AG04450 (cell line): ENCODE measurements around the gene SCP2D1. TPM values are rescaled to one million over a fixed set of nuclear protein-coding genes. Genes with fewer than 3 reads are reported as not detected.

ENCODE experiments used
- CTCF ChIA-PET: fragments of 300-600, 350-600 bp; formaldehyde crosslinking; extraction: SDS; loops from one replicate; lab custom pipeline; 2022; ENCODE audit warnings: antibody characterized with exemption, inconsistent platforms; lab: Charles Lee
- POLR2A ChIA-PET: fragments of 350-600 bp; formaldehyde crosslinking; extraction: SDS; loops from one replicate; lab custom pipeline; 2021; ENCODE audit warnings: antibody characterized with exemption, inconsistent platforms; lab: Yijun Ruan, JAX
- DNase-seq: peaks from one replicate; pipeline ENCODE4 v3.0.0-alpha.2; 2011; ENCODE audit warnings: low read depth, low spot score
- H3K27ac ChIP-seq: one replicate; pipeline ENCODE4 v1.5.1; 2012; ENCODE audit warnings: low read depth, low read length, control low read depth
- H3K27me3 ChIP-seq: one replicate; pipeline ENCODE4 v1.6.0; 2012; ENCODE audit warnings: low read length; ENCODE audit not compliant: control insufficient read depth, insufficient read depth
- H3K4me3 ChIP-seq: 2 replicates; pipeline ENCODE4 v1.5.1; 2011; ENCODE audit warnings: mild to moderate bottlenecking, low read depth, low read length, control low read depth
- H3K9me3 ChIP-seq: 2 replicates; pipeline ENCODE4 v1.5.1; 2012; ENCODE audit warnings: low read length; ENCODE audit not compliant: control insufficient read depth, insufficient read depth
- polyA plus RNA-seq: library from polyadenylated mRNA; depleted of rRNA; stranded (reverse); fragments of >200 nt; gene quantifications from 2 replicates; pipeline ENCODE4 v1.2.3, GENCODE V29; 2011
- TF ChIP-seq, protein P1 (sequence below): IDR thresholded peaks from 2 replicates; pipeline ENCODE4 v1.5.1; 2011; ENCODE audit warnings: low read depth, low read length, control low read depth, inconsistent platforms

The SCP2D1 gene
- polyA plus RNA-seq, 1 experiment: not detected

GRCh38 chr20:18811186-18811585 is 2.4 kb upstream of the SCP2D1 start:
- ChIA-PET CTCF (interaction anchor here (1.2 kb wide), 1 partner anchor 179 kb away, joined by 3 read pairs; no protein-coding TSS in a partner anchor), POLR2A (no interaction called here)
- Histone ChIP-seq H3K27ac (no peak overlapping the region), H3K9me3 (no peaks in the 10 kb centered on the region), H3K27me3 (no peaks in the 10 kb centered on the region), H3K4me3 (no peak overlapping the region)
- no peak for DNase-seq
- TF ChIP-seq, protein P1, sequence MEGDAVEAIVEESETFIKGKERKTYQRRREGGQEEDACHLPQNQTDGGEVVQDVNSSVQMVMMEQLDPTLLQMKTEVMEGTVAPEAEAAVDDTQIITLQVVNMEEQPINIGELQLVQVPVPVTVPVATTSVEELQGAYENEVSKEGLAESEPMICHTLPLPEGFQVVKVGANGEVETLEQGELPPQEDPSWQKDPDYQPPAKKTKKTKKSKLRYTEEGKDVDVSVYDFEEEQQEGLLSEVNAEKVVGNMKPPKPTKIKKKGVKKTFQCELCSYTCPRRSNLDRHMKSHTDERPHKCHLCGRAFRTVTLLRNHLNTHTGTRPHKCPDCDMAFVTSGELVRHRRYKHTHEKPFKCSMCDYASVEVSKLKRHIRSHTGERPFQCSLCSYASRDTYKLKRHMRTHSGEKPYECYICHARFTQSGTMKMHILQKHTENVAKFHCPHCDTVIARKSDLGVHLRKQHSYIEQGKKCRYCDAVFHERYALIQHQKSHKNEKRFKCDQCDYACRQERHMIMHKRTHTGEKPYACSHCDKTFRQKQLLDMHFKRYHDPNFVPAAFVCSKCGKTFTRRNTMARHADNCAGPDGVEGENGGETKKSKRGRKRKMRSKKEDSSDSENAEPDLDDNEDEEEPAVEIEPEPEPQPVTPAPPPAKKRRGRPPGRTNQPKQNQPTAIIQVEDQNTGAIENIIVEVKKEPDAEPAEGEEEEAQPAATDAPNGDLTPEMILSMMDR: no peak

DNA sequence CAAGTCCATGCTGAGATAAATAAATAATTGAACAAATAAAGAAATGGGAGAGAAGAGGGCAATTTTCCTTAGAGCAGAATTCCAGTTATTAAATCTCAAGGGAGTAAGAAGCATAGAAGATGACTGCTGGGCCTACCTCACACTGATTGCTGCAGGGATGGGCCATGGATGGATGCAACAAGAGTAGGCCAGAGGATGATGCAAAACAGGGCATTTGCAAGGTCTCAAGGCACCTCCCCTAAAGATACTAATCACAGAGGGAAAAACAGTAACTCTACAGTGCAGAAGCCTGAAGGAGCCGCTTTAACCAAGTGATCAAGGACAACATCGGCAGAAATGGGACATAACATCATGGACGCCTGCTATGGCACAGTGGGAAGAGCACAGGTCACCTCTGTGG is 1.7 kb upstream of the SCP2D1 start:
- H3K4me3 ChIP-seq: no peak overlapping the region
- TF ChIP-seq, protein P1: no peak
- DNase-seq: no peak
- POLR2A ChIA-PET: no interaction called here
- H3K9me3 ChIP-seq: no peaks in the 10 kb centered on the region
- H3K27me3 ChIP-seq: no peaks in the 10 kb centered on the region
- no peak overlapping the region for H3K27ac ChIP-seq
- CTCF ChIA-PET: interaction anchor here (1.2 kb wide), 1 partner anchor 180 kb away, joined by 3 read pairs; no protein-coding TSS in a partner anchor

DNA sequence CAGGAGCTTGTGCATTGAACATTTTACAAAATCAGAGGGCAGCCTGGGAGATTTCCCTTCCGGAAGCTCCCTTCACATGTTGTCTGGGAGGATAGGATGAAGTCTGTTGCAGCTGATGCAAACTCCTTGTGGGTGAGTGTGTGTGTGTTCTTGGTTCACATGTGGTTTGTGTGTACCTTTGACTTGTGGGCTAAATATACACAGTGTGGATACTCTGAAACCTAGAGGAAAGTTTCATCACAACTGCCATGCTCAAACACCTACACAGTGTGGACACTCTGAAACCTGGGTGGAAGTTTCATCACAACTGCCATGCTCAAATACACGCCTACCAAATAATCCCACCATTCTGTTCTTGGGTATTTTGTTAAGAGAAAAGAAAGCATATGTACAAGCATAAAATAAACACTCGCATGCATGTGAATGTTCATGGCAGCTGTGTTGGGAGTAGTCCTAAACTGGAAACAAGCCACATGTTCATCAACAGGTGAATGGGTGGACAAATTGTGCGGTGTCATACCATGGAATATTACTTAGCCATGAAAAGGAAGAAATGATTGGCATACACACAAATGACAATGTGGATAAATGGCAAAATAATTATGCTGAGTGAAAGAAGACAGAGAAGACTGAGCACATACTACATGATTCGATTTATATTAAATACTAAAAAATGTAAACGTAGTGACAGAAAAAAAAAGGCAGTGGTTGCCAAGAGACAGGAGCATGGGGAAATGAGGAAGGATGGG is 1.8 kb downstream of the SCP2D1 start:
- no peaks in the 10 kb centered on the region for H3K27me3 ChIP-seq
- no peaks in the 10 kb centered on the region for H3K9me3 ChIP-seq
- H3K27ac ChIP-seq: no peak overlapping the region
- ChIA-PET POLR2A (no interaction called here), CTCF (interaction anchor here (1.3 kb wide), 1 partner anchor 183 kb away, joined by 4 read pairs; no protein-coding TSS in a partner anchor)
- TF ChIP-seq, protein P1: no peak
- no peak for DNase-seq
- no peak overlapping the region for H3K4me3 ChIP-seq

GRCh38 chr20:18822832-18823231 is 9.2 kb downstream of the SCP2D1 start:
- no peak overlapping the region for H3K27ac ChIP-seq
- H3K9me3 ChIP-seq: no peaks in the 10 kb centered on the region
- TF ChIP-seq, protein P1: no peak
- no peak overlapping the region for H3K4me3 ChIP-seq
- ChIA-PET CTCF (no interaction called here), POLR2A (no interaction called here)
- DNase-seq: no peak
- no peaks in the 10 kb centered on the region for H3K27me3 ChIP-seq

DNA sequence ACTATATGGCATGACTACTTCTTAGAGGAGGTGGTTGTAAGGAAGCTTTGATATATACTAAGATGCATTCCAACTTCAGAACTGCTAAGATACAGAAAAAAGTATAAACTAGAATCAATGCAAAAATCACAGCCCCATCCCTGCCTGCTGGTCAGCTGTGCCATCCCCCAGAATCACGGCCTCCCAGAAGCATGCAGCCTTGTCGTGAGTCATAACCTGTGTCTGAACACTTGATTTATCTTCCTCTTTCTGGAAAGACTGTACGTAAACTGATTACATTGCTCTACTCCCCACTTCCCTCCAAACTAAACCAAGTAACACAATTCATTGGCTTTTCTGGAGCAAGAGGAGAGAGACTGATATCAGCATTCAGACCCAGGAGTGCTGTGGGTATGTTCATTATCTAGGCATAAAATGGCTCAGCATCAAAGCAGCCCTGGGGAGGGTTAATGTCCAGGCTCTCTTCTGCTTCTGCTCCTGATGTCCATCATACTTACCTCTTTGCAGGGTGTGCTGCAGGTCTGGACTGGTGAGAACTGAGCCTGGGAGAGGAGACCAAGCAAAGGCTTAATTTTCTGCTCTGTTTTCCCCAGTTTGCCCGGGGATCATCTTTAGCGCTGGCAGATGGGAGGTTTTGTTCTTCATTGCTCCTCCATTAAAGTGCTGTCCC is 18.4 kb downstream of the SCP2D1 start:
- ChIA-PET POLR2A (no interaction called here), CTCF (no interaction called here)
- Histone ChIP-seq H3K9me3 (no peaks in the 10 kb centered on the region), H3K27ac (no peak overlapping the region), H3K27me3 (no peaks in the 10 kb centered on the region), H3K4me3 (no peak overlapping the region)
- peak; percentile 4 for DNase-seq
- TF ChIP-seq, protein P1: no peak
